ENCODE results near the gene CGRRF1. TPM values are rescaled to one million over a fixed set of nuclear protein-coding genes. Genes with fewer than 3 reads are reported as not detected.
A peak's percentile ranks its signal among the peaks of the same experiment; 100 is the strongest.

CGRRF1 gene
- total RNA-seq, 2 experiments from 2014 or later = 34.5 to 42.8 TPM

- H3K4me1 ChIP-seq (ENCODE audit: insufficient read depth, low read length) = no peaks in the 10 kb centered on the region
- peaks cover 37% of the 10 kb centered on the region for H3K36me3 Mint-ChIP-seq (ENCODE audit: low read depth)
- no peak overlapping the region for H3K27ac ChIP-seq (ENCODE audit: low read depth in 1 of 2, low read length in 2 of 2)
- TF ChIP-seq CTCF (IDR thresholded peaks at IDR 0.05) = no peak
- no peaks in the 10 kb centered on the region for H3K27me3 ChIP-seq (ENCODE audit: control insufficient read depth in 1 of 2, insufficient read depth in 2 of 2, low read length in 2 of 2)
- no peaks in the 10 kb centered on the region for H3K4me1 Mint-ChIP-seq (ENCODE audit: low read depth)
- intact Hi-C loops (cut with DNase I, micrococcal nuclease) = no loop called here
- ATAC-seq (ENCODE audit: poor library complexity) = no peak
- DNase-seq = no peak
- H3K9me3 ChIP-seq (ENCODE audit: control insufficient read depth in 1 of 2, insufficient read depth in 1 of 2, low read length in 2 of 2) = peaks cover 5% of the 10 kb centered on the region in 2 experiments
- H3K27ac Mint-ChIP-seq = no peak overlapping the region
- ChIA-PET POLR2A (no interaction called here), CTCF (no interaction called here)
- no peaks in the 10 kb centered on the region for H3K27me3 Mint-ChIP-seq
- H3K9me3 Mint-ChIP-seq = peaks cover 6% of the 10 kb centered on the region
- H3K36me3 ChIP-seq (ENCODE audit: insufficient read depth, low read length) = no peaks in the 10 kb centered on the region
- no peak overlapping the region for H3K4me3 Mint-ChIP-seq
- no peak overlapping the region for H3K4me3 ChIP-seq (ENCODE audit: low read length)
Observed at GRCh38 chr14:54467280-54467679, 42.4 kb upstream of the CGRRF1 start.

GRCh38 chr14:54470701-54471100 is 39.0 kb upstream of the CGRRF1 start:
- H3K27me3 ChIP-seq (ENCODE audit: control insufficient read depth in 1 of 2, insufficient read depth in 2 of 2, low read length in 2 of 2) = no peaks in the 10 kb centered on the region
- no peaks in the 10 kb centered on the region for H3K4me1 ChIP-seq (ENCODE audit: insufficient read depth, low read length)
- peaks cover 6% of the 10 kb centered on the region for H3K9me3 Mint-ChIP-seq
- no peaks in the 10 kb centered on the region for H3K27me3 Mint-ChIP-seq
- H3K27ac Mint-ChIP-seq = peak overlapping the region; percentile 10
- no peak for ATAC-seq (ENCODE audit: poor library complexity)
- no peaks in the 10 kb centered on the region for H3K4me1 Mint-ChIP-seq (ENCODE audit: low read depth)
- no peak overlapping the region for H3K4me3 ChIP-seq (ENCODE audit: low read length)
- DNase-seq = no peak
- ChIA-PET POLR2A (no interaction called here), CTCF (no interaction called here)
- TF ChIP-seq CTCF (IDR thresholded peaks at IDR 0.05) = no peak
- no peaks in the 10 kb centered on the region for H3K36me3 ChIP-seq (ENCODE audit: insufficient read depth, low read length)
- H3K27ac ChIP-seq (ENCODE audit: low read depth in 1 of 2, low read length in 2 of 2) = no peak overlapping the region
- peaks cover 5% of the 10 kb centered on the region in 2 experiments for H3K9me3 ChIP-seq (ENCODE audit: control insufficient read depth in 1 of 2, insufficient read depth in 1 of 2, low read length in 2 of 2)
- intact Hi-C loops (cut with DNase I, micrococcal nuclease) = no loop called here
- no peak overlapping the region for H3K4me3 Mint-ChIP-seq
- H3K36me3 Mint-ChIP-seq (ENCODE audit: low read depth) = peaks cover 68% of the 10 kb centered on the region

- Histone ChIP-seq H3K27ac (ENCODE audit: low read depth in 1 of 2, low read length in 2 of 2) (no peak overlapping the region), H3K4me3 (ENCODE audit: low read length) (no peak overlapping the region), H3K27me3 (ENCODE audit: control insufficient read depth in 1 of 2, insufficient read depth in 2 of 2, low read length in 2 of 2) (no peaks in the 10 kb centered on the region), H3K36me3 (ENCODE audit: insufficient read depth, low read length) (peaks cover 4% of the 10 kb centered on the region), H3K9me3 (ENCODE audit: control insufficient read depth in 1 of 2, insufficient read depth in 1 of 2, low read length in 2 of 2) (peaks cover 5% of the 10 kb centered on the region in 2 experiments), H3K4me1 (ENCODE audit: insufficient read depth, low read length) (no peaks in the 10 kb centered on the region)
- DNase-seq (no peak), ATAC-seq (ENCODE audit: poor library complexity) (no peak)
- Mint-ChIP-seq H3K9me3 (peaks cover 6% of the 10 kb centered on the region), H3K27me3 (no peaks in the 10 kb centered on the region), H3K36me3 (ENCODE audit: low read depth) (peaks cover 78% of the 10 kb centered on the region), H3K27ac (no peak overlapping the region), H3K4me1 (ENCODE audit: low read depth) (no peaks in the 10 kb centered on the region), H3K4me3 (no peak overlapping the region)
- CTCF ChIA-PET = no interaction called here
- intact Hi-C loops (cut with DNase I, micrococcal nuclease) = no loop called here
- POLR2A ChIA-PET = no interaction called here
- no peak for TF ChIP-seq CTCF (IDR thresholded peaks at IDR 0.05)
Observed at GRCh38 chr14:54471641-54472040, 38.1 kb upstream of the CGRRF1 start.

Data from CD4-positive, alpha-beta T cell (primary cell).